Keratinocyte (primary cell): ENCODE results near the gene LRIG3. TPM values are rescaled to one million over a fixed set of nuclear protein-coding genes. Genes with fewer than 3 reads are reported as not detected.

Experiments
- DNase-seq: peaks from one replicate; pipeline ENCODE4 v3.0.0-alpha.2; 2011; ENCODE audit warnings: low read depth, missing footprints, low spot score
- FAIRE-seq: peaks from 2 replicates; lab custom pipeline; 2011; peaks lifted over from hg19 to GRCh38; lab: Jason Lieb, UNC
- H2AFZ ChIP-seq: 2 replicates; pipeline ENCODE4 v1.6.0; 2012; ENCODE audit warnings: low read length, control low read depth, inconsistent platforms; ENCODE audit not compliant: control insufficient read depth
- H3K27ac ChIP-seq: 2 replicates; pipeline ENCODE4 v1.5.1; 2011; ENCODE audit warnings: low read length; ENCODE audit not compliant: control insufficient read depth, insufficient read depth
- H3K27me3 ChIP-seq: 3 replicates; pipeline ENCODE4 v1.6.0; 2011; ENCODE audit warnings: low read length; ENCODE audit not compliant: control insufficient read depth, insufficient read depth; ENCODE audit errors: extremely low read depth
- H3K36me3 ChIP-seq, 2 experiments: 2 replicates in 1 of 2; 3 replicates in 1 of 2; pipeline ENCODE4 v1.5.1; 2011; ENCODE audit warnings: low read length in 2 of 2, mild to moderate bottlenecking in 1 of 2; ENCODE audit not compliant: control insufficient read depth in 2 of 2, insufficient read depth in 2 of 2; ENCODE audit errors: extremely low read depth in 1 of 2
- H3K4me1 ChIP-seq: 3 replicates; pipeline ENCODE4 v1.5.1; 2011; ENCODE audit warnings: low read length; ENCODE audit not compliant: control insufficient read depth, insufficient read depth; ENCODE audit errors: extremely low read depth
- H3K4me2 ChIP-seq: 3 replicates; pipeline ENCODE4 v1.6.0; 2011; ENCODE audit warnings: low read depth, low read length; ENCODE audit not compliant: control insufficient read depth, insufficient read depth; ENCODE audit errors: extremely low read depth
- H3K4me3 ChIP-seq, 3 experiments: fragments of 200-600 bp in 1 of 3; sonication (generic) in 1 of 3; 2 replicates in 2 of 3; 3 replicates in 1 of 3; pipeline ENCODE4 v1.5.1; 2011 to 2016; ENCODE audit warnings: low read length in 3 of 3, mild to moderate bottlenecking in 3 of 3, control low read depth in 2 of 3, inconsistent platforms in 1 of 3, low read depth in 1 of 3, mixed read lengths in 1 of 3, mixed run types in 1 of 3, moderate library complexity in 1 of 3; ENCODE audit not compliant: control insufficient read depth in 2 of 3, insufficient read depth in 2 of 3; ENCODE audit errors: extremely low read depth in 1 of 3
- H3K79me2 ChIP-seq: 2 replicates; pipeline ENCODE4 v1.6.0; 2012; ENCODE audit warnings: low read length; ENCODE audit not compliant: control insufficient read depth, insufficient read depth
- H3K9ac ChIP-seq: 3 replicates; pipeline ENCODE4 v1.6.0; 2011; ENCODE audit warnings: low read length; ENCODE audit not compliant: control insufficient read depth, insufficient read depth; ENCODE audit errors: extremely low read depth
- H3K9me1 ChIP-seq: 3 replicates; pipeline ENCODE4 v1.6.0; 2011; ENCODE audit warnings: low read length; ENCODE audit not compliant: control insufficient read depth, insufficient read depth; ENCODE audit errors: extremely low read depth
- H3K9me3 ChIP-seq: 2 replicates; pipeline ENCODE4 v1.5.1; 2012; ENCODE audit warnings: low read depth, low read length; ENCODE audit not compliant: control insufficient read depth
- H4K20me1 ChIP-seq: 3 replicates; pipeline ENCODE4 v1.6.0; 2011; ENCODE audit warnings: low read length; ENCODE audit not compliant: control insufficient read depth, insufficient read depth; ENCODE audit errors: extremely low read depth
- CTCF ChIP-seq, 3 experiments: IDR thresholded peaks in 1 of 3; conservative IDR thresholded peaks in 1 of 3; optimal IDR thresholded peaks in 1 of 3; 2 replicates in 2 of 3; 3 replicates in 1 of 3; pipeline versions ENCODE3 to v1.5.1; 2011; ENCODE audit warnings: low read length in 3 of 3, mild to moderate bottlenecking in 3 of 3, moderate library complexity in 2 of 3, control low read depth in 1 of 3, inconsistent platforms in 1 of 3; ENCODE audit not compliant: insufficient read depth in 2 of 3; ENCODE audit errors: extremely low read depth in 1 of 3
- EZH2 ChIP-seq: IDR thresholded peaks from one replicate; pipeline ENCODE4 v1.6.1; 2012; ENCODE audit warnings: inconsistent platforms, mild to moderate bottlenecking, low read length, moderate library complexity
- dilution Hi-C: fragments of 300-500 bp; cut with MboI; formaldehyde crosslinking; loops from one replicate; pipeline ENCODE4 v1.7.0; 2020; ENCODE audit warnings: low sequenced_read_pairs; ENCODE audit not compliant: extremely low pct_ligation_motif_present
- polyA plus RNA-seq, 5 experiments: library from polyadenylated mRNA; depleted of rRNA in 3 of 5; stranded (reverse) in 3 of 5; stranded (forward) in 1 of 5; unstranded in 1 of 5; fragments of >200 nt; gene quantifications; 1 replicate in 1 of 5; 2 replicates in 3 of 5; 3 replicates in 1 of 5; pipeline versions ENCODE4 v1.2.1 to v1.2.3, GENCODE V29; 2011 to 2012; ENCODE audit warnings: missing spikeins in 2 of 5, low read depth in 1 of 5, low replicate concordance in 1 of 5

LRIG3 gene
- polyA plus RNA-seq, 1 donor (not counting 4 experiments of a cell fraction or from before 2014, with no cell fraction given) = 30.9 TPM

DNA sequence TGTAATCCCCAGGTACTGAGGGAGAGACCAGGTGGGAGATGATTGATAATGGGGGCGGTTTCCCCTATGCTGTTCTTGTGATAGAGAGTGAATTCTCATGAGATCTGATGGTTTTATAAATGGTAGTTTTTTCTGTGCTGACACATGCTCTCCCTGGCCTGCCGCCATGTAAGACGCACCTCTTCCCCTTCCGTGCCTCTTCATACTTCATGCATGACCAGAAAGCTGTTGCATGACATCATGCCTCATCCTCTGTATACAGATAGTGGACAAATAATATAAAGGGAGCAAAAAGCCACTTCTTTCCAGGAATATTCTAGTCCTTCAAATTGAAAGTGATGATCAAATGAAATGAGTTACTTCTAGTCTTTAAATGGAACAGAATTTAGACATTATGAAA lies 47.3 kb upstream of the LRIG3 start:
- H3K4me3 ChIP-seq = no peak overlapping the region
- no peaks in the 10 kb centered on the region for H3K79me2 ChIP-seq
- no peak for FAIRE-seq
- DNase-seq = no peak
- no peak for TF ChIP-seq CTCF (optimal IDR thresholded peaks at IDR 0.05 in 1 of 3, IDR thresholded peaks at IDR 0.05 in 1 of 3, conservative IDR thresholded peaks at IDR 0.05 in 1 of 3; ENCODE audit: extremely low read depth in 1 of 3, insufficient read depth in 2 of 3, low read length in 3 of 3)
- TF ChIP-seq EZH2 = no peak
- no peaks in the 10 kb centered on the region for H3K36me3 ChIP-seq
- dilution Hi-C loops = no loop called here
- no peaks in the 10 kb centered on the region for H3K27me3 ChIP-seq
- peak overlapping the region; percentile 70 for H2AFZ ChIP-seq
- no peaks in the 10 kb centered on the region for H3K9me3 ChIP-seq
- peaks cover 5% of the 10 kb centered on the region for H3K4me1 ChIP-seq
- H3K27ac ChIP-seq = no peak overlapping the region
- H3K9me1 ChIP-seq = no peaks in the 10 kb centered on the region
- no peak overlapping the region for H3K4me2 ChIP-seq
- no peaks in the 10 kb centered on the region for H4K20me1 ChIP-seq
- no peak overlapping the region for H3K9ac ChIP-seq

DNA sequence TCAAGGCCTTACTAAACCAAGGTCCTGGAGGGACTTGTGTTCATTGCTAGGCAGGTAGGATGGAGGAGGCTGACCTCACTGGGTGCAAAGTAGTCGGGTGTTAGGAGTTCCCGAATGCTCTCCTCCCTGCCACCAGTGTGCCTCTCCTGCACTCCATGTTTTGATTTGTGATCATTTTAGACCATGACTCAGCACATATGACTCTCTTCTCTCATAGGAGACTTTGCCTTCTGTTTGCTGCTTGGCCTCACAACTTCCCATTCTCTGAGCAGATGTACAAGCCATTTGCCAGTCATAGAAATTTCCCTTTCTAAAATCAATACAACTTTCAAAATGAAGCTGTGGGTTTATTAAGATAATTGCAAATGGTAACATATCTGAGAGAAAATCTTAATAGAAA lies 46.6 kb upstream of the LRIG3 start:
- FAIRE-seq (peak; percentile 13), DNase-seq (no peak)
- Histone ChIP-seq H3K27ac (no peak overlapping the region), H3K9ac (no peak overlapping the region), H2AFZ (no peak overlapping the region), H3K36me3 (no peaks in the 10 kb centered on the region), H3K4me2 (no peak overlapping the region), H3K9me3 (no peaks in the 10 kb centered on the region), H3K9me1 (no peaks in the 10 kb centered on the region), H3K4me1 (peaks cover 5% of the 10 kb centered on the region), H4K20me1 (no peaks in the 10 kb centered on the region), H3K79me2 (no peaks in the 10 kb centered on the region), H3K4me3 (no peak overlapping the region), H3K27me3 (no peaks in the 10 kb centered on the region)
- dilution Hi-C loops = no loop called here
- TF ChIP-seq CTCF (optimal IDR thresholded peaks at IDR 0.05 in 1 of 3, IDR thresholded peaks at IDR 0.05 in 1 of 3, conservative IDR thresholded peaks at IDR 0.05 in 1 of 3; ENCODE audit: extremely low read depth in 1 of 3, insufficient read depth in 2 of 3, low read length in 3 of 3) (no peak), EZH2 (no peak)
